ENCODE results near the gene PROC. TPM values are rescaled to one million over a fixed set of nuclear protein-coding genes. Genes with fewer than 3 reads are reported as not detected.

PROC gene
- total and polyA plus RNA-seq, 11 donors, result not detected

DNA sequence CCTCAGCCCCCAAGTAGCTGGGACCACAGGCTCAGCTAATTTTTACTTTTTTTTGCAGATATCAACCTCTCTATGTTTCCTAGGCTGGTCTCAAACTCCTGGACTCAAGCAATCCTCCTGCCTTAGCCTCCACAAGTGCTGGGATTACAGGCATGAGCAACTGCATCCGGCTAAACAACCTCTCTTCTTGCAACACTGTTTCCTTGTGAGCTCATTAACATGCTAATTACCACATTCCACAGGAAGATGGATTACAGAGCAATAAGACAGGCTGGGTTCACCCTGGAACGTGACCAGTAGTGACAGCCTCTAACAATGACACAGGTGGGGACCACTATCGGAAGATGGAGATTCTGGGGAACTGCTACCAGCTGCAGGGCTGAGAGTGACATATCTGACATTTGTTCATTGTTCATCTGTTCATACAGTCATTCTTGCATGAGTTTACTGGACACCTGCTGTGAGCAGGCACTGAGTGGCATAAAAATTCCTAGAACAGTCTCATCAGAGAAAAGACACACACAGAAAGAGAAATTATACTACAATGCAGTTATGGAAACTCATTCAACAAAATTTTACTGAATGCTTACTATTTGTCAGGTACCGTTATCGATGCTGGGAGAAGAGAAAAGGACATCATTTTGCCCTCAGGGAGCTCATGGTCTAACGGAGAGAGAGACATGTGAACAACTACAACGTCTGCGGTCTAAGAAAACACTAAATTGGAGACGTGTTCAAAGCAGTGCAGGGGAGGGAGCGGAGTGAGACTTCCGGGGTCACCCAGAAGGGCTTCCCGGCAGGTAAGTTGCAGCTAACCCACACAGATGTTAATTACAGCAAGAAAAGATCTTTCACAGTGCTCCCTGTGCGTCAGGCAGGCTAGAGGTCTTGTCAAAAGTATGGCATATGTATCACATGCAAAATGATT, 37.6 kb downstream of the PROC start:
- DNase-seq, result no peak
- TF ChIP-seq POLR2A (IDR thresholded peaks at IDR 0.05), result no peak
- ATAC-seq, result no peak
- Histone ChIP-seq H3K36me3 (peaks cover 0 to 8% (median 0%) of the 10 kb centered on the region in 9 donors), H3K9me3 (no peaks in the 10 kb centered on the region), H3K4me1 (no peaks in the 10 kb centered on the region), H3K4me3 (no peak overlapping the region), H3K27me3 (no peaks in the 10 kb centered on the region), H3K27ac (no peak overlapping the region)
- intact Hi-C loops (cut with DNase I), result no loop called here
- WGBS, 4 donors, result 87 to 93% (median 89%) methylated on average over 13 of the region's 13 CpGs

GRCh38 chr2:127456960-127457359, 38.7 kb downstream of the PROC start:
- H3K4me3 ChIP-seq, result no peak overlapping the region
- no peak overlapping the region for H3K27ac ChIP-seq
- TF ChIP-seq POLR2A (IDR thresholded peaks at IDR 0.05) (no peak), CTCF (IDR thresholded peaks at IDR 0.05) (no peak)
- no peaks in the 10 kb centered on the region for H3K4me1 ChIP-seq
- ATAC-seq (no peak), DNase-seq (no peak)
- peaks cover 0 to 11% (median 0%) of the 10 kb centered on the region in 9 donors for H3K36me3 ChIP-seq
- 93 to 98% (median 96%) methylated on average over 12 of the region's 12 CpGs for WGBS, 4 donors
- intact Hi-C loops (cut with DNase I), result no loop called here
- no peaks in the 10 kb centered on the region for H3K9me3 ChIP-seq
- H3K27me3 ChIP-seq, result no peaks in the 10 kb centered on the region

GRCh38 chr2:127462461-127462860, 44.2 kb downstream of the PROC start:
- DNase-seq, result no peak
- ATAC-seq, result no peak
- peaks cover 0 to 5% (median 0%) of the 10 kb centered on the region in 9 donors for H3K36me3 ChIP-seq
- 70 to 77% (median 72%) methylated on average over 3 of the region's 3 CpGs for whole genome bisulfite sequencing, 4 donors
- no peaks in the 10 kb centered on the region for H3K4me1 ChIP-seq
- no peaks in the 10 kb centered on the region for H3K27me3 ChIP-seq
- no peaks in the 10 kb centered on the region for H3K9me3 ChIP-seq
- intact Hi-C loops (cut with DNase I), result no loop called here
- no peak for TF ChIP-seq POLR2A (IDR thresholded peaks at IDR 0.05)
- TF ChIP-seq CTCF (IDR thresholded peaks at IDR 0.05), result no peak
- no peak overlapping the region for H3K4me3 ChIP-seq
- H3K27ac ChIP-seq, result no peak overlapping the region

GRCh38 chr2:127463155-127463991, 45.1 kb downstream of the PROC start:
- H3K4me1 ChIP-seq, result no peaks in the 10 kb centered on the region
- no peak overlapping the region for H3K27ac ChIP-seq
- no peaks in the 10 kb centered on the region for H3K9me3 ChIP-seq
- H3K4me3 ChIP-seq, result no peak overlapping the region
- intact Hi-C loops (cut with DNase I), result no loop called here
- H3K27me3 ChIP-seq, result no peaks in the 10 kb centered on the region
- WGBS, 4 donors, result 78 to 86% (median 81%) methylated on average over 19 of the region's 19 CpGs
- DNase-seq (no peak), ATAC-seq (no peak)
- H3K36me3 ChIP-seq, result peaks cover 0 to 13% (median 3%) of the 10 kb centered on the region in 9 donors
- no peak for TF ChIP-seq POLR2A (IDR thresholded peaks at IDR 0.05)
- TF ChIP-seq CTCF (IDR thresholded peaks at IDR 0.05), result no peak

Measured in heart left ventricle (tissue), 16 donors.